ENCODE data around the gene GRHPR.

- TF ChIP-seq GATA3 (IDR thresholded peaks at IDR 0.05; ENCODE audit: low read depth, low read length), result no peak
- no peak for TF ChIP-seq GATA2 (IDR thresholded peaks at IDR 0.05; ENCODE audit: low read depth, low read length)
Measured at GRCh38 chr9:37424686-37425297, 2.3 kb downstream of the GRHPR start.
